PFSK-1 (cell line): ENCODE measurements around the gene PTPRM.

Source experiments
- POLR2AphosphoS5 ChIP-seq: IDR thresholded peaks from 2 replicates; pipeline ENCODE4 v1.6.1; 2012; ENCODE audit warnings: low read depth, mild to moderate bottlenecking, control low read depth, low read length, moderate library complexity
- SIN3A ChIP-seq: IDR thresholded peaks from 2 replicates; pipeline ENCODE4 v1.6.1; 2012; ENCODE audit warnings: mild to moderate bottlenecking, low read length, moderate library complexity, borderline replicate concordance; ENCODE audit not compliant: insufficient read depth
- TAF1 ChIP-seq: IDR thresholded peaks from 2 replicates; pipeline ENCODE4 v1.6.1; 2012; ENCODE audit warnings: low read length, control low read depth, borderline replicate concordance; ENCODE audit not compliant: insufficient read depth
- TF ChIP-seq, protein P1 (sequence below), 2 experiments: IDR thresholded peaks; 2 replicates each; pipeline versions ENCODE4 v1.6.1 to v1.8.0; 2011 to 2012; ENCODE audit warnings: low read depth in 2 of 2, low read length in 2 of 2, control low read depth in 1 of 2, inconsistent platforms in 1 of 2, mild to moderate bottlenecking in 1 of 2, moderate library complexity in 1 of 2; ENCODE audit not compliant: insufficient read depth in 1 of 2

DNA sequence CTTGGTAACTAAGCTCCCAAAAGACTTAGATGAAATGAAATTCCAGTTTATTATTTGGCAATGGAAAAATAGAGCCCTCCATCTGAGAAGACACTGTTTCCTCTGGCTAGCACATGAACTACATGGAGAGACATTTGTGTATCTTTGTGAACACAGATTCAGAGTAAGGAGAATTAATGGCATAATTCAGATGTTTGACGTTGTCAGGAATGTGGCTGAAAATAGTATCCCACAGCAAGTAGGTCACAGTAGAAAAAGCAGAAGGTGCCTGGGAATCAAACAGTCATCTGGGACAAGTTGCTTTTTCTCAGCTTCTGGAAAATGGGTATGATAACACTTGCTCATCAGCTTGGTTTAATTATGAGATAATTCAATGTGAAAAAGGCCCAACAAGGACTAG, 288.6 kb downstream of the PTPRM start:
- TF ChIP-seq, protein P1, sequence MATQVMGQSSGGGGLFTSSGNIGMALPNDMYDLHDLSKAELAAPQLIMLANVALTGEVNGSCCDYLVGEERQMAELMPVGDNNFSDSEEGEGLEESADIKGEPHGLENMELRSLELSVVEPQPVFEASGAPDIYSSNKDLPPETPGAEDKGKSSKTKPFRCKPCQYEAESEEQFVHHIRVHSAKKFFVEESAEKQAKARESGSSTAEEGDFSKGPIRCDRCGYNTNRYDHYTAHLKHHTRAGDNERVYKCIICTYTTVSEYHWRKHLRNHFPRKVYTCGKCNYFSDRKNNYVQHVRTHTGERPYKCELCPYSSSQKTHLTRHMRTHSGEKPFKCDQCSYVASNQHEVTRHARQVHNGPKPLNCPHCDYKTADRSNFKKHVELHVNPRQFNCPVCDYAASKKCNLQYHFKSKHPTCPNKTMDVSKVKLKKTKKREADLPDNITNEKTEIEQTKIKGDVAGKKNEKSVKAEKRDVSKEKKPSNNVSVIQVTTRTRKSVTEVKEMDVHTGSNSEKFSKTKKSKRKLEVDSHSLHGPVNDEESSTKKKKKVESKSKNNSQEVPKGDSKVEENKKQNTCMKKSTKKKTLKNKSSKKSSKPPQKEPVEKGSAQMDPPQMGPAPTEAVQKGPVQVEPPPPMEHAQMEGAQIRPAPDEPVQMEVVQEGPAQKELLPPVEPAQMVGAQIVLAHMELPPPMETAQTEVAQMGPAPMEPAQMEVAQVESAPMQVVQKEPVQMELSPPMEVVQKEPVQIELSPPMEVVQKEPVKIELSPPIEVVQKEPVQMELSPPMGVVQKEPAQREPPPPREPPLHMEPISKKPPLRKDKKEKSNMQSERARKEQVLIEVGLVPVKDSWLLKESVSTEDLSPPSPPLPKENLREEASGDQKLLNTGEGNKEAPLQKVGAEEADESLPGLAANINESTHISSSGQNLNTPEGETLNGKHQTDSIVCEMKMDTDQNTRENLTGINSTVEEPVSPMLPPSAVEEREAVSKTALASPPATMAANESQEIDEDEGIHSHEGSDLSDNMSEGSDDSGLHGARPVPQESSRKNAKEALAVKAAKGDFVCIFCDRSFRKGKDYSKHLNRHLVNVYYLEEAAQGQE (IDR thresholded peaks at IDR 0.05; ENCODE audit: insufficient read depth in 1 of 2, low read depth in 2 of 2, low read length in 2 of 2) = no peak
- TF ChIP-seq POLR2AphosphoS5 (no peak), TAF1 (no peak), SIN3A (no peak)
